CD4-positive, alpha-beta T cell treated with Interferon gamma for 1 hour (primary cell): ENCODE measurements around the gene NFIX.
"Not testable (repeated sequence)": the region's sequence is repeated elsewhere in the genome, so short reads cannot be mapped to it uniquely, and the experiment has no call there.

Experiments
- DNase-seq: peaks from one replicate; pipeline ENCODE4 v3.0.0-alpha.2; 2020

Gene NFIX

GRCh38 chr19:12959481-12959880, 35.8 kb upstream of the NFIX start:
- DNase-seq = no peak

GRCh38 chr19:12965017-12965811, 30.1 kb upstream of the NFIX start:
- peak; percentile 75 for DNase-seq

GRCh38 chr19:12965812-12966135, 29.5 kb upstream of the NFIX start:
- DNase-seq = no peak

GRCh38 chr19:12967907-12968306, 27.4 kb upstream of the NFIX start:
- DNase-seq = no peak

- DNase-seq = no peak
Observed at GRCh38 chr19:12969292-12969988, 25.8 kb upstream of the NFIX start, which contains the start of gene DAND5. DAND5 (plus strand) TSS chr19:12969576; CDS start chr19:12969661, 85 bp downstream.

GRCh38 chr19:12970070-12970820, 25.0 kb upstream of the NFIX start:
- DNase-seq = no peak

GRCh38 chr19:12973236-12973635, 22.0 kb upstream of the NFIX start:
- DNase-seq = no peak

GRCh38 chr19:12974301-12975220, 20.7 kb upstream of the NFIX start:
- DNase-seq = no peak

- no peak for DNase-seq
Observed at GRCh38 chr19:12975221-12975741, 20.0 kb upstream of the NFIX start.

- DNase-seq = not testable (repeated sequence)
Observed at GRCh38 chr19:12976109-12976508, 19.2 kb upstream of the NFIX start.

GRCh38 chr19:12979974-12980373, 15.3 kb upstream of the NFIX start:
- DNase-seq = no peak

GRCh38 chr19:12982648-12983047, 12.6 kb upstream of the NFIX start:
- DNase-seq = no peak

GRCh38 chr19:12983091-12983490, 12.2 kb upstream of the NFIX start:
- DNase-seq = no peak

- peak; percentile 82 for DNase-seq
Observed at GRCh38 chr19:12983542-12984142, 11.6 kb upstream of the NFIX start.

- DNase-seq = peak; percentile 5
Observed at GRCh38 chr19:12984143-12984627, 11.1 kb upstream of the NFIX start.

GRCh38 chr19:12984683-12985048, 10.6 kb upstream of the NFIX start:
- no peak for DNase-seq

GRCh38 chr19:12985049-12985776, 10.1 kb upstream of the NFIX start:
- DNase-seq = peak; percentile 59

GRCh38 chr19:12986726-12987125, 8.5 kb upstream of the NFIX start:
- no peak for DNase-seq

GRCh38 chr19:12987190-12987589, 8.1 kb upstream of the NFIX start:
- DNase-seq = no peak

GRCh38 chr19:12987781-12988180, 7.5 kb upstream of the NFIX start:
- DNase-seq = no peak

- DNase-seq = no peak
Observed at GRCh38 chr19:12990431-12990830, 4.8 kb upstream of the NFIX start.
